Suppressor macrophage treated with lipopolysaccharide for 1 hour (primary cell): ENCODE measurements around the gene HOXC13.

Experiments
- DNase-seq, 3 donors: peaks; one replicate each; pipeline ENCODE4 v3.0.0-alpha.2; 2020 to 2022

HOXC13 gene, protein sequence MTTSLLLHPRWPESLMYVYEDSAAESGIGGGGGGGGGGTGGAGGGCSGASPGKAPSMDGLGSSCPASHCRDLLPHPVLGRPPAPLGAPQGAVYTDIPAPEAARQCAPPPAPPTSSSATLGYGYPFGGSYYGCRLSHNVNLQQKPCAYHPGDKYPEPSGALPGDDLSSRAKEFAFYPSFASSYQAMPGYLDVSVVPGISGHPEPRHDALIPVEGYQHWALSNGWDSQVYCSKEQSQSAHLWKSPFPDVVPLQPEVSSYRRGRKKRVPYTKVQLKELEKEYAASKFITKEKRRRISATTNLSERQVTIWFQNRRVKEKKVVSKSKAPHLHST

DNA sequence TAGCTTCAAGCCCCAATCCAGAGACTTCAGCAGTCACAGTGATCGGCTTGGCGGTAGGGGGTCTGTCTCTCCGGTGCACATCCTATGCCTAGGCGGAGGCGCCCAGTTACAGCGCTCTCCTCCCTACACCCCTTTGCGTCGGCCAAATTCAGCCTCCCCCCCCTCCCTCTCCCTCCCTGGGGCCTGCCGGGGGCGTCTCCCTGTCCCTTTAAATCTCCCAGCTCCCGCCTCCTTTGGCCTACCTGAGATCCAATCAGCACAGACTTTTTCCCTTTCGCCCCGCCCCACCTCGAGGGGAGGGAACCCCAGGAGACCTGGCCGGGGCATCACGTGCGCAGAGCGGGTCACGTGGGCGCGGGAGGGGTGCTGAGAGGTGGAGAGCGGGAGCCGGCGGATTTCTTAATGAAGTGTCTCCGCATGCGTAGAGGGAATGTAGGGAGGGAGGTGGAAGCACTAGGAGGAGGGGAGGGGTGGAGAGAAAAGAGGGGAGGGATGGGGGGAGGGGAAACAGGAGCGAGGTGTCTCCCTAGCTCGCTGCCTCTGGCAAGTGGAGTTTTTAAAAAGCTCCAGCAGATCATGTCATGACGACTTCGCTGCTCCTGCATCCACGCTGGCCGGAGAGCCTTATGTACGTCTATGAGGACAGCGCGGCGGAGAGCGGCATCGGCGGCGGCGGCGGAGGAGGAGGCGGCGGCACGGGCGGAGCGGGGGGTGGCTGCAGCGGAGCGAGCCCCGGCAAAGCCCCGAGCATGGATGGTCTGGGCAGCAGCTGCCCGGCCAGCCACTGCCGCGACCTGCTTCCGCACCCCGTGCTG, at the start of gene HOXC13:
HOXC13 (plus strand) TSS at position 506 of the 815 bp plus-strand sequence; CDS start at position 582, 76 bp downstream.
- no peak for DNase-seq

DNA sequence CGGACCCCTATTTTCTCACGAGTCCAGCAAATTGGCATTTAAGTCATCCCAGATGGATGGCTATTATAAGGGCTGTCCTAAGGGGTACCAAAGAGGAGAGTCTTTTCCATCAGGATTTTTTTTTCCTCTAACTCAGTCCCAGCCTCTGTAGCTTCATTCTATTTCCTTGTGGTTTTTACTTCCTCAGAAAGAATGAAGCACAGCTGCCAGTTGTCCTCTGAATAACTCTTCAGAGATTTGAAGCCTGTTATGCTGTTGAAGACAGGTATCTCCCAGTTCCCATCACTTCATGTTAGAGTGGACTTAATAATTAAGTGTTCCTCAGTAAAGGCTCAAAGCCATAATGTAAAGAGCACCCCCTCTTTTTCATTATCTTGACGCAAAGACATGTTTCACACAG, 48.5 kb upstream of the HOXC13 start:
- no peak for DNase-seq

DNA sequence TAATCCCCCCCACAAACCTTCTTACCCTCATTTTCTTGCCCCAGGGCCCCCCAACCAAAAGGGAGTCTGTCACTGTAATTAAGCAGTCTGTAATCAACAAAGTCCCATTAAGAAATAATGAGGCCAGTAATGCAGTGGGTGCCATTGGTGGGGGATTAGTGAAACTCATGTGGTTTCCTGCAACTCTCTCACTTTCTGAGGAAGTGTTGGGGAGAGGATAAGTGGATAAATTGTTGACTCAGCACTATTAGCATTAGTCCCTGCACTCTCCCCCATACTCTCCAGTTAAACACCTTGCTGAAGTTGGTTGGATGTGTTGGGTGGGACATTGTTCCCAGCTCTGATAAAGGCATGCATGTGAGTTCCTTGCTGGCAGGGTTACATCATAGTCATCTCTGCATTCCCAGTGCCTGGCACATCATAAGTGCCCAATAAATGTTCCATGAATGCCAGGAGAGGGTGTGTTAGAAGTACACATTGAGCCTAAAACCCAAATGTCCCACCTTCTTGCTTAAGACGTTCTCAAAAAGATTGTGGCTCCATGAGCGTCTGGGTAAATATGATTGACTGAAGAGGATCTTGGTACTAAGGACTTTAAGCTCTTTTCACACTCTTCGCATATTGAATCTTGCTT, 45.8 kb upstream of the HOXC13 start:
- no peak for DNase-seq

DNA sequence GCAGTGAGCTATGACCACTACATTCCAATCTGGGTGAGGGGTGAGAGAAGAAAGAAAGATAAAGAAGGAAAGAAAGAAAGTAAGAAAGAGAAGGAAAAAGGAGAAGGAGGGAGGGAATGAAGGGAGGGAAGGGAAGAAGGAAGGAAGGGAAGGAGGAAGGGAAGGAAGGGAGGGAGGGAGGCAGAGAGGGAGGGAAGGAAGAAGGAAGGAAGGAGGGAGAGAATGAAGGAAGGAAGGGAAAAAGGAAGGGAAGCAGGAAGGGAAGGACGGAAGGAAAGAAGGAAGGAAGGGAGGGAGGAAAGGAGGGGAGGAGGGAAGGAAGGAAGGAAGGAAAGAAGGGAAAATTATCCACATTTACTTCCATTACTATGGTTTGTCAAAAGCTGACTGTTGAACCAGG, 39.4 kb upstream of the HOXC13 start:
- no peak for DNase-seq

DNA sequence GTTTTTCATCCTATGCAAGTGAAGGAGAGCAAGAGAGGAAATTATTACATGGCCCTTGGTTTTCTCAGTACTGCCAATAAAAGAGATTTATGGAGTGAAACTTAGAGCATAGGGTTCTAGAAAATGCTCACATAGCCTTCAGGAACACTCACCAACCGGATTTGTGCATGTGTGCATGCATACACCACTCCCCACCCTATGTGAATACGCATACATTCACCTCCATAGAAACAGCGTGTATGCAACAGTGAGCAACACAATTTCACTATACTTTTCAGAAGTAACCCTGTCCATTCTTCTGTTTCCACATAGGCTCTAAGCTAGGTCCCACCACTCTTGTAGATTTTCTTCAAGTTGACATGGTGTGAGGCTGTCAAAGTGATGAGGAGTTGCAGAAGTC, 31.5 kb upstream of the HOXC13 start:
- no peak for DNase-seq

DNA sequence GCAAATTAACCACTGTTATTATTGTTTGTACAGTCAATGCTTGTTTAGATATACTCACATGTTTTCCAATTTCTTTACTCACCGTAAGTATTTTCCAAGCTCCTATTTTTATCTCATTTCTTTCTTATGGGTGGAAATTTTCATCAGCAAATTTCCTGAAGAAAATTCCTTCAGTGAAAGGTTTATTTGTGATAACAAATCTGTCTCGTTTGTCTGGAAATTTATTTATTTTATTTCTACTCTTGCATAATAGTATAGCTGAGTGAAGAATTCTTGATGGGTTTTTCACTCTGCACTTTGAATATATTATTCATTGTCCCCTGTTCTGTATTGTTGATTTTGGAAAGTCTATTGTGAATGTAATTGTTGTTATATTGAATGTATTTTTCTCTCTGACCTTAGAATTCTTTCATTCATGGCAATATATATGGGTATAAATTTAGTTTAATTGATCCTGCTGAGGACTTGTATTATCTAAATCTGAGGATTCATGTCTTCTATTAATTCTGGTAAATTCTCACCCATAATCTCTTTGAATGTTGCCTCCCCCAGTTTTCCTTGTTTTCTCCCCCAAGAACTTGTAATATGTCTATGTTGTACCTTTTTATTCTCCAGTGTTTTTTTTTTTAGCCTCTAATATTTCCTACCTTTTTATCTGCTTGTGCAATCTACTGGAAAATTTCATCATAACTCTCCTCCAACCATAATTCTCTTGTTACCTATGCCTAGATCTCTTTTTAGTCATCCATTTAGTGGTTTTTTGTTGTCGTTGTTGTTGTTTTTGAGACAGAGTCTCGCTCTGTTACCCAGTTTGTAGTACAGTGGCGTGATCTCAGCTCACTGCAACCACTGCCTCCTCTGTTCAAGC, 21.6 kb upstream of the HOXC13 start:
- no peak for DNase-seq

DNA sequence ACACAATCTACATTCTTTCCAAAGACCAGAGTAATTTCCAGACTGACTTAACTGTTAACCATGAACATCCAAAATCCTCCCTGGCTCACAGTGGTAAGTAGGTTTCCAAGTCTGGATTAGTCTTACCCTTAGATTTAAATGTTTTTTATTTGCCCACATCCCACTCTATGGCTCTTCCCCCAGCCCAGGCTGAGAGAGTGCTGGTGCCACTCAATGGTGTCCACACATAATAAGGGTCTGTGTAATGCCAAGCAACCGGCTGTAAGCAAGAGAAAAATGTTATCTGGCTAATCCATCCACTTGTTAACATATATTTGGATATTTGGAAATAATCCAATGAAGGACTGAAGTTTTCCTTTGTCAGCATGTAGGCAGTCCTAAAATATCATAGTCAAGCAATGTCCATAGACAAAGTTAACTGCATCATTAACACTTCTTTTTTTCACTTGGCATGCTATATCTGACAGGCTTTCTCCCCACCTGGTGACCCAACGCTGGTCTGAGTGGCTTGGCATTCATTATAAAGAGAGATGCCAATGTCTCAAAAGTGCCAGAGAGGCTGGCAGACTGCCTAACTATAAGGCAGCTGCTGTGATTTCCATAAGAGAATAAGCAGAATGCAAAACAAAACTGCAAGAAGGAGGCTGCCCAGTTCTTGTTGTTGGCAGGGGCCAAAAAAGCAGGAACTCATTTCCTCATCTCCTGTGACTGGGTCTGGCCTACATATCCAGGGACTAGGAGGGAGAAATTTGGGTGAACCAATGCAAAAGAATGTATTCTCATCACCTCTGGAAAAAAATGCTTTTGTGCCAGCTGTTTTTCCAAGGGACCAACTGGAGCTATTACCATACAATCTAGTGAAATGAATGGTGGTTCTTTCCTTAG, 13.9 kb upstream of the HOXC13 start:
- DNase-seq = no peak

DNA sequence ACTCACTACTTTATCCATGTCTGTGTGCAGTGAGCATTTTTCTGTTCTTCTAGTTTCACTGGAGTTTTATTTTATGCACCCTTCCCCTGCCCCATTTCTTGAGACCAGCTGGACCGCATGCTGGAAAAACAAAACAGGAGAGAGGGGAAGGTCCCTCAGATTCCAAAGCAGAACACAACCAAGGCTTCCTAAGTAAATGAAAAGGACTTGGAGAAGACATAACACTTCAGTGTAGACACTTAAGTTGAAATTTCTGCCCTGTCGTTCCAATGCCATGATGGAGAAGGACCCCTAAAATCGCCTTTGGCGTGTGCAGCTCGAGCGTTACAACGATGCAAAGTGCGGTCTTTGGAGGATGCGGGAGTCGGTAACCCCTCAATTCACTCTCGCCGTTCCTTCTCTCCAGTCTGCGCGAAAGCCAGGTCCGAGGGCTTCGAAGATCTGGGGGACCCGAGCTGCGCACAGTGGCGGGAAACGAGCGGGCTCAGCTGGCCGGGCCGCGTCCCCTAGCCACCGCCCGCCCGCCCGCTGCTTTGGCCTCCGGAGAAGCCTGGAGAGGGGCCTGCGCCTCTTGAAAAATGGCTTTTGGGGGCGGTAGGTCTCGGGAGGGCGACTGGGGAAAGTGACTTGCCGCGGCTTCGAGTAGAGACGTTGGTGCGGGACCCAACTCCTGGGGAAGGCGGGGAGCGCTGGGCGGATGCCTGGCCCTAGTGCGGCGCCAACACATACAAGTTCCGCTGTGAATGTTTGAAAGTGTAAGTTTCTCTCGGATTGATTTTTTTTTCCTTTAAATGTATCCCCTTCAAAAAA, 11.2 kb upstream of the HOXC13 start:
- no peak for DNase-seq

DNA sequence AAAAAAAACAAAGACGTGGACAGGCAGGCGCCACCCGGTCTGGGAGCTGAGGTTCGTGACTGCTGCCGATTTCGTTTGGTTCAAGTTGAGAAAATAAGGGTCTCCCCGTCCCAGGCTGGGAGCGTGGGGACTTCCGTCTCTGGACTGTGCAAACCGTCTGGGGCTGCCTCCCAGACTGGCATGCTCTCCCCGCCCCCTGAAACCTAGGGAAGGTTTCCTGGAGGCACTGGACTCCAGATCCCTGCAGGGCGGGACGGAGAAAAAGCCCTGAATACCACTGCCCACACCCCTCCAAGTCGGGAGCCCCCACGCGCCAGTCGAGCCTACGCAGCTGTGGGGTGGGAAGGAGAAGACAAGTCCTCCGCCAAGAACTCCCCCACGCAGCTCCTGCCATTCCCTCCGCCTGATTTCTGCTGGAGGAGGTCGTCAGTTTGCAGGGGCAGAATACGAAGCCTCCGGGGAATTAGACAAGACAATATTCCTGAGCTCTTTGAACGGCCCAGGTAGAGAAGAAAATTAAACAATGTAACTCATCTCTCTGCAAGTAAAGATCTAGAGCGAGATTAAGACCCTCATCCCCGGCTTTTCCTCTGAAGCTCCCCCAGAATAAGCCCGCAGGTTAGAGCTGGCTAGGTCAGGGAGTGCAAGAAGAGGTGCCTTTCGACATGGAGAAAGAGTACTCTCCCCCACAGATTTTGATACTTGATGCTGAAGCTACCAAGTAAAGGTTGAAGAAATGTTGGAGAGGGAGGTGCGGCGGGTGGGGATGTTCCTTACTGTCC, 10.4 kb upstream of the HOXC13 start:
- DNase-seq = no peak

DNA sequence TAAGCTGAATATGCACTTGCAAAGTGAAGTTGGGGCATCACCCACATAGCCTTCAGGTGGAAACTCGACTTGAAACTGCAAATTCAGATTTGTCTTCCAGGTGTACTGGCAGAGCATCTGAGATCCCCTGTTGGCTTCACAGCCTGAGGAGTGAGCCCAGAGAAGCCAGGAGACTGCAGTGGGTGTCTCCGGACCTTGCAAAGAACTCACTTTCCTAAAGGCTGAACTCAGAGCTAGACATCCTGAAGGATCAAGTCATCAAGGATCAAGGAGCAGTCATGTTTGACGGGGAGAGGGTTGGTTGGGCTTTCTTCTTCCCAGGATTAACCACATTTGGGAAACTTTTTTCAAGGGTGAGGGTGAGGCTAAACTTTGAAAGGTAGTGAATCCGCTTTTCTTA, 9.1 kb upstream of the HOXC13 start:
- DNase-seq = no peak

DNA sequence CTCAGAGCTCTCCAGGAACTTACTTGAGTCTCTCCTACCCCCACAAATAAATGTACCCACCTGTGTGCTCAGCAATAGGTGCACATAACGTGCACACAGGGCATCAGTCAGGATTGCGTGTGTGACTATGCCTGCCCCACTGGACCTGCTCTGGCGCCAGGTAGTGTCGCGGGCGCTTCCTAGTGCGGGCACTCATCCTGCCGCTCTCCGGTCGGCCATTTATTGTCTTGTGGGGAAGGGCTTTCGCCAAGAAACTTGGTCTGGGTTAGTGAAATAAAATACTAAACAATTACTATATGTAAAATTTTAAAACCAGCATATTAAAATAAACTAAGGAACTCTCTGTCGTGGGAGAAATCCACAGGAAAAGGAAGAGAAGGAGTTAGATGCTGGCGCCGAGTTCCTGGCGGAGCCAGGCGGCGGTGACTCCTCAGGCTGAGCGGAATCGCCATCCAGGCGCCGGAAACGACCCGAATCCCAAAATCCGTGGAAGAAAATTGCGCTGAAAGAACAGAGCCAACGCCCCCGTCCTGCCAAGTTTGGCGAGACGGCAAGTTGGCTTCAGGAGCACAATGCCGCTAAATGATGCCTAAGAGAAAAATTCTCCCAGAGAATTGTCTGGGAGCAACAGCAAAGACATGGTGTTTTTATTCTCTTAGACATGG, 7.9 kb upstream of the HOXC13 start:
- DNase-seq = no peak

DNA sequence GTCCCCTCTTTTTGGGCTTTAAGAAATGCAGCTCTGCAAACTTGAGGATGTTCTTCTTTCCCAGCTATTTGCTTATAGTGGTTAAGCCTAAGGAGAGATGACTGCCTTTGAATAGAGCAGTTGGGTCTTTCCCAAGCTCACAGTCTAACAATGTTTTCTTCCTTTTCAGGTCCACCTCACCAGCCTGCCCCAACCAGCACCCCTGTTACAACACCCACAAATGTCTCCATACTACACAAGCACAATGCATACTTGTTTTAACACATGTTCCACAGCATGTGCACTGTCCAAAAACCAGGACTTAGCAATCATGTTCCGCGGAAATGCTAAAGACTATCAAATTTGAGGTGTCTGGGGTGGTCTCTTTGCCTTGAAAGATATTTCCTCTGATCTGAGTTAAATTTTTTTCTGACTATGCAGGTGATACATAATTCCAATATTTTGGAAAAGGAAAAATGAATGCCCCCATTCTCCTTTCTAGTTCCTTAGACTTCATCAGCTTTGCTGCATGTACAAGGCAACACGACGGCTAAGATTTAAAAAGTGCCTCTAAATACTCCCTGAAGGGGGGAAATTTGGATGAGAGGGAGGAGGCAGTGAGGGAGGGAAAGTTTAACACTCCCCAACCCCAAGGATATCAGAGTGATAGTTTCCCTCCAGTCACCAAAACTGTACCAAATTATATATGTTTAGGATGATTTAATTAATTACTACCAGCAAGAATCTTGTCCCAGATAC, 6.6 kb upstream of the HOXC13 start:
- no peak for DNase-seq

DNA sequence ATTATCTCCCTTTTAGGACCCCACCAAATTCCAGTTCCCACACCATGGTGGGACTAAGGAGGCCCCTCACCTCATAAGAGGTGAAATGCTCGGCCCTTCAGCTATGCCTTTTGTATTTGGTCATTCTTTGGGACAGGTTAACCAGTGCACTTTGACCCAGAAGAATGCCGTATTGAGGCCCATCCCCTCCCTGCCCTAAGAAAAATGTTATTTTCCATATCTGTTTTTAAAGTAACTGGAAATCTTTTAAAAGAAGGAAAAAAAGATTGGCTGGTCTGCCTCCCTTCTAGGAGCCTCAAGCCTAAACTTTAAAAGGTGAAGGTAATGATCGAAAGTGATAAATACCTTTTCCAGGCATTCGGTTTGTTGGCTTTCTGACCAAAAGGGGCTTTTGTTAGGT, 5.7 kb upstream of the HOXC13 start:
- no peak for DNase-seq

DNA sequence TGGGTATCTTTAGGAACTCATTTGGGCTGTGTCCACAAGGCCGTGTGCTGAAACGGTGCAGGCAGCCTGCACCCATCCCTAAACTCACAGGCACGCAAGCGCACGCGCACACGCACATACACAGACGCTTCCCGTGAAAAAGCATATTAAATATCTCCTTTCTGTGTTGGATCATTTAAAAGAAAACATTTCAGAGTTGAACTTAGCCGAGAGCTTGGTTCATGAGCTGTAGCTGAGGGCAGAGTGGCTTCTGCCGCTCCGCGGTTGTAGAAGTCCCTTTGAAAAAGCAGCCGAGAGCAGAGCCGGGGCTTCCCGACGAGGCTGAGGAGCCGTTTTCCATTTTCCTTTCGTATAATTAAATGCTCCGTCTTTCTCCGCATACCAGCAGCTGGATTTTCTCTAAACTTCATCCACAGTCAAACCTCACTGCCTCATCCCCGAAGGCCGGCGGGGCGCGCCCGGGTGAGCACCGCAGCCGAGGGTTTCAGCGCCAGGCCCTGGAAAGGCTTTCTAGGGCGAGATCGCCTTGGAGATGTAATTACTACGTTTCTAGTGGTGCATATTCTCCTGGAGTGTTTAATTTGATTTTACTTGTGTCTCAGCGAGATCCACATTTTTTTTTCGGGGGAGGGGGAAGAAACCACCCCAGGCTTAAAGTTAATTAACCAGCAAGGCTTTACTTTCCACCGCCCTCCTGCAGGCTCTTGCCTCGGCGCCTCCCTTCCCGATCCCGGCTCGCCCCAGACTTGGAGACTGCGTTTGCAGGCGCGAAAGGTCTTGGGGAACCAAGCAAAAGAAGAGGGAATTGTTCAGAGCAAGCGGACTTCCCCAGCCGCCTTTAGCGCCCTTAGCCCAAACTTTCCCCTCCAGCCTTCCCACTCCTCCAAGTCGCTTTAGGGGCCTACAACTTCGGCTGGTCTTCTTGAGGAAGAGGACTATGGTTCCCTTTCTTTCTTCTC, 3.0 kb upstream of the HOXC13 start:
- DNase-seq = no peak

DNA sequence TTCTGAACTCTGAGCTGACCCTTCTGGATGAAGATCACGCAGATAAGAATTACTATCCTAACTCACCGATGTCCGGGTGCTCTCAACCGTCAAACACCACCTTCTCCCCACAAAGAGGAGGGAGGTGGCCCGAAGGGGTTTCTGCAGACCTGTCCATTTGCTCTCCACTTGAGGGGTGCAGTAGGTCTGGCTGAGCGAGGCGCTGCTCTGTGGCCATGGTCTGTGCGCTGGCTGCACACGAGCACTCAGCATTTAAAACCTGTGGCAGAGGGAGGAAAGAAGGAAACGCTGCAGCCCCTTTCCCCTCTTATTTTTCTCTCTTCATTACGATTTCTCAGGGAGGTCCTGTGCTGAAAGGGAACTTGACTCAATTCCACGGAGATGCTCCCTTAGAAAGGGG, 1.5 kb upstream of the HOXC13 start:
- no peak for DNase-seq

DNA sequence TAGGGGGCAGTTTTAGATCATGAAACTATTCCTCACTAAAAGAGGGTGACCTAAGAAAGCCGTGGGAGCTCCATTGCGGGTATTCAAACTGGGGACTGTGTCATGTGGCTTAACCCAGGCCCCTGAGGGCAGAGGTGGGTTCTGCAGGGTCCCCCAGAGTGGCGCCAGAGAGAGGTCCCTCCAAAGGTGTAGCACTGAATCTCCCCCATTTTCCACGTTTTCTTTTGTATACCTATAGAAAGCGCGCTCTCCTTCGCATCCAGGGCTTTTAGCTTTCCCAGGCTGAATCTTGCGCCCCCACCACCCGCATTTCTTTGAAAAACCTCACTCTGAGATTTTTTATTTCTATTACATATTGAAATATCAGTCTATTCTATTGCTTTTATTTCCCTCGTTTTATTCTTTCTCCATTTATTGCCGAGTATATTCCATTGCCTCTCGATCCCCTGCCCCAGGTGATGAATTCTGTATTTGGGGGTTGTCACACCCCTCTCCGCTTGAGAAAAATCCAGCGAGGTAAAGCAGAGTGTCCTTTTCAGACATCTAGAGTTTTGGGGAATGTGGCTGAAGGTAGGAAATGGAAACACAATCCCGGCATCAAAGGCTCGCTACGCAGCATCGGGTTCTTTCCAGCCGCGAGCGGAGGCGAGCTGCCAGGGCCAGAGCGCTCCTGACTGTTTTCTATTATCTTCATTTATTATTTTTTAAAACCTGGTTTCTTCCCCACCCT, 870 bp upstream of the HOXC13 start:
- DNase-seq = no peak
